GM19324 (cell line): ENCODE results near the gene SLC25A41.
A peak's percentile ranks its signal among the peaks of the same experiment; 100 is the strongest.
"Not testable (repeated sequence)": the region's sequence is repeated elsewhere in the genome, so short reads cannot be mapped to it uniquely, and the experiment has no call there.

ENCODE experiments used
- ATAC-seq: cut with Tn5 transposase; IDR thresholded peaks from one replicate; pipeline ENCODE4 v1.9.1; 2021; ENCODE audit warnings: mild to moderate bottlenecking, moderate library complexity; ENCODE audit not compliant: unreplicated experiment, low FRiP score

Gene SLC25A41

GRCh38 chr19:6413291-6413690 is 20.3 kb downstream of the SLC25A41 start:
- no peak for ATAC-seq

GRCh38 chr19:6412447-6413091 is 21.0 kb downstream of the SLC25A41 start:
- ATAC-seq = no peak

- no peak for ATAC-seq
Measured at GRCh38 chr19:6412061-6412446, 21.5 kb downstream of the SLC25A41 start.

- no peak for ATAC-seq
Measured at GRCh38 chr19:6409346-6409745, 24.2 kb downstream of the SLC25A41 start.

- ATAC-seq = no peak
Measured at GRCh38 chr19:6406401-6406800, 27.2 kb downstream of the SLC25A41 start.

- no peak for ATAC-seq
Measured at GRCh38 chr19:6402837-6403608, 30.5 kb downstream of the SLC25A41 start.

GRCh38 chr19:6402058-6402457 is 31.5 kb downstream of the SLC25A41 start:
- ATAC-seq = no peak

- not testable (repeated sequence) for ATAC-seq
Measured at GRCh38 chr19:6400062-6400944, 33.3 kb downstream of the SLC25A41 start.

- no peak for ATAC-seq
Measured at GRCh38 chr19:6396305-6396704, 37.3 kb downstream of the SLC25A41 start.

GRCh38 chr19:6394831-6395230 is 38.7 kb downstream of the SLC25A41 start:
- no peak for ATAC-seq

- no peak for ATAC-seq
Measured at GRCh38 chr19:6393983-6394412, 39.6 kb downstream of the SLC25A41 start.

- peak; percentile 85 for ATAC-seq
Measured at GRCh38 chr19:6393074-6393982, 40.2 kb downstream of the SLC25A41 start, which contains the start of gene GTF2F1. GTF2F1 (minus strand) TSS chr19:6393164; CDS start chr19:6392995, 169 bp downstream.

GRCh38 chr19:6392221-6393073 is 41.1 kb downstream of the SLC25A41 start:
- ATAC-seq = no peak

GRCh38 chr19:6387372-6387771 is 46.2 kb downstream of the SLC25A41 start:
- no peak for ATAC-seq

- ATAC-seq = no peak
Measured at GRCh38 chr19:6384381-6384780, 49.2 kb downstream of the SLC25A41 start.

GRCh38 chr19:6383188-6383587 is 50.4 kb downstream of the SLC25A41 start:
- no peak for ATAC-seq

GRCh38 chr19:6381030-6381750 is 52.4 kb downstream of the SLC25A41 start:
- no peak for ATAC-seq

- ATAC-seq = no peak
Measured at GRCh38 chr19:6379744-6380143, 53.8 kb downstream of the SLC25A41 start.
